HepG2 (cell line): ENCODE measurements around the gene TF. TPM values are rescaled to one million over a fixed set of nuclear protein-coding genes. Genes with fewer than 3 reads are reported as not detected.
A peak's percentile ranks its signal among the peaks of the same experiment; 100 is the strongest.

Experiments
- ATAC-seq: fragments of 200-7000 bp; cut with Tn5 transposase; 3 replicates; pipeline ENCODE4 v1.9.1; 2020; ENCODE audit warnings: mild to moderate bottlenecking, moderate library complexity
- BruUV-seq: library from RNA; stranded (reverse); fragments of 400-500 nt; replicated peaks from 2 replicates; lab custom pipeline; 2021; lab: Mats Ljungman, UMichigan
- CTCF ChIA-PET: fragments of 300-600 bp; formaldehyde crosslinking; extraction: SDS; loops from one replicate; lab custom pipeline; 2021; ENCODE audit warnings: low total read pairs, inconsistent platforms, low intra/inter-chr PET ratio; lab: Yijun Ruan, JAX
- POLR2A ChIA-PET: fragments of 350-600 bp; sonication (Branson Sonifier 250); formaldehyde crosslinking; loops from one replicate; lab custom pipeline; 2020; ENCODE audit warnings: antibody characterized with exemption, inconsistent platforms; lab: Yijun Ruan, JAX
- DNase-seq: peaks from one replicate; pipeline ENCODE4 v3.0.0-alpha.2; 2015; ENCODE audit warnings: low spot score
- FAIRE-seq: peaks from 3 replicates; lab custom pipeline; 2011; peaks lifted over from hg19 to GRCh38; lab: Jason Lieb, UNC
- H2AFZ ChIP-seq: one replicate; pipeline ENCODE4 v1.6.1; 2011; ENCODE audit warnings: low read length, inconsistent platforms
- H3K27ac ChIP-seq: fragments of 300-600 bp; 3 replicates; pipeline ENCODE4 v1.8.0; 2011; ENCODE audit warnings: mixed run types, mild to moderate bottlenecking, mixed read lengths, low read length, inconsistent platforms; ENCODE audit not compliant: insufficient read depth; ENCODE audit errors: extremely low read length
- H3K27me3 ChIP-seq, 2 experiments: fragments of 200-600 bp in 1 of 2; 2 replicates in 1 of 2; 3 replicates in 1 of 2; pipeline versions ENCODE4 v1.6.0 to v1.8.0; 2011; ENCODE audit warnings: low read length in 2 of 2, mild to moderate bottlenecking in 2 of 2, moderate library complexity in 2 of 2, inconsistent platforms in 1 of 2; ENCODE audit not compliant: insufficient read depth in 2 of 2, control insufficient read depth in 1 of 2
- H3K36me3 ChIP-seq, 2 experiments: fragments of 200-600 bp in 1 of 2; replicated peaks in 1 of 2; 2 replicates in 1 of 2; 3 replicates in 1 of 2; pipeline versions ENCODE4 v1.5.1 to v1.8.0; 2011; ENCODE audit warnings: low read length in 2 of 2, inconsistent platforms in 1 of 2; ENCODE audit not compliant: insufficient read depth in 2 of 2, control insufficient read depth in 1 of 2
- H3K4me1 ChIP-seq: 2 replicates; pipeline ENCODE4 v1.5.1; 2012; ENCODE audit warnings: low read length, inconsistent platforms; ENCODE audit not compliant: insufficient read depth
- H3K4me2 ChIP-seq: 2 replicates; pipeline ENCODE4 v1.6.0; 2011; ENCODE audit warnings: low read depth, low read length, inconsistent platforms
- H3K4me3 ChIP-seq, 3 experiments: fragments of 200-600 bp in 1 of 3; sonication (generic), shearing (Covaris generic) in 1 of 3; replicated peaks in 1 of 3; 2 replicates each; pipeline ENCODE4 v1.5.1; 2011 to 2016; ENCODE audit warnings: low read length in 3 of 3, inconsistent platforms in 2 of 3, low read depth in 2 of 3, mild to moderate bottlenecking in 2 of 3, control low read depth in 1 of 3, mixed read lengths in 1 of 3; ENCODE audit not compliant: insufficient read depth in 1 of 3
- H3K79me2 ChIP-seq: one replicate; pipeline ENCODE4 v1.6.1; 2011; ENCODE audit warnings: low read length, inconsistent platforms; ENCODE audit not compliant: insufficient read depth
- H3K9ac ChIP-seq: 2 replicates; pipeline ENCODE4 v1.6.0; 2011; ENCODE audit warnings: mild to moderate bottlenecking, low read depth, low read length, inconsistent platforms; ENCODE audit not compliant: insufficient read depth
- H3K9me3 ChIP-seq: 2 replicates; pipeline ENCODE4 v1.5.1; 2012; ENCODE audit warnings: mild to moderate bottlenecking, low read length
- H4K20me1 ChIP-seq: 2 replicates; pipeline ENCODE4 v1.6.0; 2011; ENCODE audit warnings: inconsistent platforms, mild to moderate bottlenecking, low read length, moderate library complexity; ENCODE audit not compliant: insufficient read depth
- ARNT2 ChIP-seq: sonication (generic); formaldehyde crosslinking; IDR thresholded peaks from 2 replicates; pipeline ENCODE4 v1.8.0; 2022; ENCODE audit warnings: mild to moderate bottlenecking, low read depth, missing genetic modification reagents, moderate library complexity
- BRCA1 ChIP-seq: sonication (generic); formaldehyde crosslinking; IDR thresholded peaks from 2 replicates; pipeline ENCODE4 v1.4.0; 2020; ENCODE audit warnings: missing genetic modification reagents
- ERF ChIP-seq: IDR thresholded peaks from 2 replicates; pipeline ENCODE4 v1.6.1; 2018; ENCODE audit warnings: missing biosample characterization, missing genetic modification reagents
- HES4 ChIP-seq: sonication (generic); formaldehyde crosslinking; IDR thresholded peaks from 2 replicates; pipeline ENCODE4 v1.9.0; 2021; ENCODE audit warnings: mild to moderate bottlenecking, missing genetic modification reagents, borderline replicate concordance
- HHEX ChIP-seq: IDR thresholded peaks from 2 replicates; pipeline ENCODE4 v1.6.1; 2016; ENCODE audit warnings: control low read depth
- SAP130 ChIP-seq: IDR thresholded peaks from 2 replicates; pipeline ENCODE4 v1.6.1; 2016; ENCODE audit warnings: low read depth
- SRSF4 ChIP-seq: fragments of 200-400 bp; formaldehyde crosslinking; IDR thresholded peaks from one replicate; pipeline ENCODE4 v1.6.1; 2018; ENCODE audit warnings: mild to moderate bottlenecking, low read depth, low read length, moderate library complexity; ENCODE audit not compliant: poor library complexity, severe bottlenecking
- TBX2 ChIP-seq: sonication (generic); formaldehyde crosslinking; IDR thresholded peaks from 2 replicates; pipeline ENCODE4 v1.5.0; 2020; ENCODE audit warnings: missing genetic modification reagents, mild to moderate bottlenecking, borderline replicate concordance
- ZBTB8A ChIP-seq: sonication (generic); formaldehyde crosslinking; IDR thresholded peaks from 2 replicates; pipeline ENCODE4 v1.4.0; 2020; ENCODE audit warnings: mild to moderate bottlenecking, low read depth, missing genetic modification reagents, borderline replicate concordance
- ZNF354B ChIP-seq: sonication (generic); formaldehyde crosslinking; IDR thresholded peaks from 2 replicates; pipeline ENCODE4 v1.8.0; 2022; ENCODE audit warnings: mild to moderate bottlenecking, missing genetic modification reagents
- ZNF432 ChIP-seq: sonication (generic); formaldehyde crosslinking; IDR thresholded peaks from 2 replicates; pipeline ENCODE4 v1.5.0; 2020; ENCODE audit warnings: missing genetic modification reagents, mild to moderate bottlenecking, borderline replicate concordance
- ZNF567 ChIP-seq: sonication (generic); formaldehyde crosslinking; IDR thresholded peaks from 2 replicates; pipeline ENCODE4 v1.8.1; 2023; ENCODE audit warnings: mild to moderate bottlenecking, missing genetic modification reagents, borderline replicate concordance
- ZNF670 ChIP-seq: sonication (generic); formaldehyde crosslinking; IDR thresholded peaks from 2 replicates; pipeline ENCODE4 v1.8.0; 2022; ENCODE audit warnings: mild to moderate bottlenecking, missing genetic modification reagents, borderline replicate concordance
- WGBS: methylation state at CpG from one replicate; pipeline ENCODE4 v1.1.6; 2017; ENCODE audit warnings: low lambda C conversion rate; 5-methylcytosine and 5-hydroxymethylcytosine counted together
- in situ Hi-C: cut with HindIII; loops from 2 replicates; pipeline ENCODE4 v1.10.0; 2017; ENCODE audit warnings: low pct_unique_long_range_greater_than_20kb; ENCODE audit not compliant: extremely low pct_ligation_motif_present
- intact Hi-C: fragments of 100-400 bp; cut with micrococcal nuclease; formaldehyde crosslinking; loops from one replicate; pipeline ENCODE4 v1.10.0; 2022; ENCODE audit not compliant: unreplicated experiment
- polyA plus RNA-seq, 8 experiments: library from polyadenylated mRNA; depleted of rRNA in 3 of 8; stranded (reverse) in 7 of 8; unstranded in 1 of 8; fragments of >200 nt; fragmentation: Illumina TruSeq in 4 of 8; extraction: Trizol in 4 of 8; gene quantifications; 2 replicates each; pipeline versions ENCODE4 v1.2.1 to v1.2.3, GENCODE V29; 2011 to 2016; ENCODE audit warnings: low read depth in 4 of 8, missing spikeins in 1 of 8, mixed read lengths in 1 of 8; ENCODE audit not compliant: insufficient read depth in 1 of 8
- total RNA-seq, 5 experiments: library from RNA; depleted of rRNA; stranded (reverse); fragments of >200 nt; fragmentation: Illumina TruSeq; extraction: Trizol; gene quantifications; 2 replicates each; pipeline ENCODE4 v1.2.3, GENCODE V29; 2016; ENCODE audit warnings: low read depth in 1 of 5
- TF ChIP-seq, protein P1 (sequence below): IDR thresholded peaks from 2 replicates; pipeline ENCODE4 v1.6.1; 2016
- TF ChIP-seq, protein P2 (sequence below): IDR thresholded peaks from 2 replicates; pipeline ENCODE4 v1.6.1; 2016; ENCODE audit warnings: missing genetic modification reagents, missing compliant biosample characterization
- TF ChIP-seq, protein P3 (sequence below): sonication (generic); formaldehyde crosslinking; IDR thresholded peaks from 2 replicates; pipeline ENCODE4 v1.9.0; 2022; ENCODE audit warnings: missing genetic modification reagents, mild to moderate bottlenecking, borderline replicate concordance
- TF ChIP-seq, protein P4 (sequence below): IDR thresholded peaks from 2 replicates; pipeline ENCODE4 v1.6.1; 2016; ENCODE audit warnings: missing biosample characterization, missing genetic modification reagents, low read depth

The TF gene
- total and polyA plus RNA-seq, 2 of the 13 experiments (the other 11 are each of a cell fraction or from before 2014, with no cell fraction given): 10,074 to 11,821 TPM

DNA sequence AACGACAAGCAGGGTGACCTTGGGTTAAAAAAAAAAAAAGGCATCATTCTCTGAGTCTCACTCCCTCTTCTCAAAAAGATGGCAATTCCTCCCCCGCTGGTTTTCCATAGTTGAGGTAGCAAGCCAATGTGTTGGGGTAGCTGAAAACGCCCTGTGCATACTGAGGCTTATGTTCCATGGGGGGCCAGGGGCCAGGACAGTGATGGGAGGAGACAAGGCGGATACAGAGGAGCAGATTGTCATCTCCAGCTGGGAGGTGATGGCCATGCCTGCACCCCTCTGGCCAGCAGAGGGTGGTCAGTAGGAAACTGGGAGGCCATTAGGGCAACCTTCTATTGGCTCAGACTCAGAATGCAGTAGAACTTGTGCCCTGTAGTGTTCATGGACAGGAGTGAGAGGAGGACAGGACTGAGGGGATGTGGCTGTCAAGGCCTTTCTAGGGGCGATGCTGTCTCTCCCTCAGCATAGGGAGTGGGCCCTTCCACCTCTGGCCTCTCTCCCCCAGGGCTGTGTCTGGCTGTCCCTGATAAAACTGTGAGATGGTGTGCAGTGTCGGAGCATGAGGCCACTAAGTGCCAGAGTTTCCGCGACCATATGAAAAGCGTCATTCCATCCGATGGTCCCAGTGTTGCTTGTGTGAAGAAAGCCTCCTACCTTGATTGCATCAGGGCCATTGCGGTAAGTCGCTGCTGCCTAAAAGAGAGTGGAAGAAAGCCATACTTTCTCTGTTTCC lies 1.9 kb downstream of the TF start:
- no TSS peak for BruUV-seq
- Histone ChIP-seq H3K4me1 (peaks cover 69% of the 10 kb centered on the region), H3K9me3 (no peaks in the 10 kb centered on the region), H3K4me3 (peak overlapping the region; percentile 85 to 94 (median 85)), H3K36me3 (peaks cover 6 to 43% of the 10 kb centered on the region in 2 experiments), H4K20me1 (peaks cover 62% of the 10 kb centered on the region), H3K27me3 (peaks cover 0 to 3% of the 10 kb centered on the region in 2 experiments; a peak in 1 of 5 replicates), H3K27ac (peak overlapping the region; percentile 90), H2AFZ (no peak overlapping the region), H3K9ac (peak overlapping the region; percentile 91), H3K4me2 (peak overlapping the region; percentile 80), H3K79me2 (peaks cover 81% of the 10 kb centered on the region)
- ATAC-seq (peak; percentile 11), FAIRE-seq (no peak), DNase-seq (peak; percentile 37)
- CTCF ChIA-PET: interaction anchor here (0.8 to 1.2 kb wide), 4 partner anchors 38 to 86 kb away, joined by 3 to 4 read pairs (median 4); partner anchors contain the start of gene TOPBP1
- intact Hi-C loops (loop anchor here (5.0 kb wide), 1 partner anchor 59 kb away; the partner anchor contains the start of gene SRPRB), in situ Hi-C loops (loop anchor here (5.0 kb wide), 1 partner anchor 86 kb away; the partner anchor contains the start of gene TOPBP1)
- POLR2A ChIA-PET: interaction anchor here (1.6 to 7.5 kb wide), 4 partner anchors 17 to 86 kb away, joined by 5 to 271 read pairs (median 54); partner anchors contain the start of gene TOPBP1
- 13% methylated on average over 7 of the region's 12 CpGs for WGBS
- TF ChIP-seq, protein P1, sequence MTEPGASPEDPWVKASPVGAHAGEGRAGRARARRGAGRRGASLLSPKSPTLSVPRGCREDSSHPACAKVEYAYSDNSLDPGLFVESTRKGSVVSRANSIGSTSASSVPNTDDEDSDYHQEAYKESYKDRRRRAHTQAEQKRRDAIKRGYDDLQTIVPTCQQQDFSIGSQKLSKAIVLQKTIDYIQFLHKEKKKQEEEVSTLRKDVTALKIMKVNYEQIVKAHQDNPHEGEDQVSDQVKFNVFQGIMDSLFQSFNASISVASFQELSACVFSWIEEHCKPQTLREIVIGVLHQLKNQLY (CRISPR knock-in tag): no peak
- TF ChIP-seq ZNF354B (no peak), ARNT2 (no peak), ERF (CRISPR knock-in tag) (no peak), BRCA1 (CRISPR knock-in tag) (no peak), HES4 (no peak), SAP130 (peak; percentile 48), ZNF567 (CRISPR knock-in tag) (no peak), ZNF670 (CRISPR knock-in tag) (no peak), SRSF4 (no peak), TBX2 (CRISPR knock-in tag) (no peak), HHEX (CRISPR knock-in tag) (no peak), ZBTB8A (CRISPR knock-in tag) (0 out of 2 replicates have a peak, but pooled peaks have one; percentile 50), ZNF432 (CRISPR knock-in tag) (no peak)
- TF ChIP-seq, protein P2, sequence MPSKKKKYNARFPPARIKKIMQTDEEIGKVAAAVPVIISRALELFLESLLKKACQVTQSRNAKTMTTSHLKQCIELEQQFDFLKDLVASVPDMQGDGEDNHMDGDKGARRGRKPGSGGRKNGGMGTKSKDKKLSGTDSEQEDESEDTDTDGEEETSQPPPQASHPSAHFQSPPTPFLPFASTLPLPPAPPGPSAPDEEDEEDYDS (CRISPR knock-in tag): no peak
- TF ChIP-seq, protein P3, sequence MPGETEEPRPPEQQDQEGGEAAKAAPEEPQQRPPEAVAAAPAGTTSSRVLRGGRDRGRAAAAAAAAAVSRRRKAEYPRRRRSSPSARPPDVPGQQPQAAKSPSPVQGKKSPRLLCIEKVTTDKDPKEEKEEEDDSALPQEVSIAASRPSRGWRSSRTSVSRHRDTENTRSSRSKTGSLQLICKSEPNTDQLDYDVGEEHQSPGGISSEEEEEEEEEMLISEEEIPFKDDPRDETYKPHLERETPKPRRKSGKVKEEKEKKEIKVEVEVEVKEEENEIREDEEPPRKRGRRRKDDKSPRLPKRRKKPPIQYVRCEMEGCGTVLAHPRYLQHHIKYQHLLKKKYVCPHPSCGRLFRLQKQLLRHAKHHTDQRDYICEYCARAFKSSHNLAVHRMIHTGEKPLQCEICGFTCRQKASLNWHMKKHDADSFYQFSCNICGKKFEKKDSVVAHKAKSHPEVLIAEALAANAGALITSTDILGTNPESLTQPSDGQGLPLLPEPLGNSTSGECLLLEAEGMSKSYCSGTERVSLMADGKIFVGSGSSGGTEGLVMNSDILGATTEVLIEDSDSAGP: peak; percentile 56; the same call in 1 of the 2 replicates
- TF ChIP-seq, protein P4, sequence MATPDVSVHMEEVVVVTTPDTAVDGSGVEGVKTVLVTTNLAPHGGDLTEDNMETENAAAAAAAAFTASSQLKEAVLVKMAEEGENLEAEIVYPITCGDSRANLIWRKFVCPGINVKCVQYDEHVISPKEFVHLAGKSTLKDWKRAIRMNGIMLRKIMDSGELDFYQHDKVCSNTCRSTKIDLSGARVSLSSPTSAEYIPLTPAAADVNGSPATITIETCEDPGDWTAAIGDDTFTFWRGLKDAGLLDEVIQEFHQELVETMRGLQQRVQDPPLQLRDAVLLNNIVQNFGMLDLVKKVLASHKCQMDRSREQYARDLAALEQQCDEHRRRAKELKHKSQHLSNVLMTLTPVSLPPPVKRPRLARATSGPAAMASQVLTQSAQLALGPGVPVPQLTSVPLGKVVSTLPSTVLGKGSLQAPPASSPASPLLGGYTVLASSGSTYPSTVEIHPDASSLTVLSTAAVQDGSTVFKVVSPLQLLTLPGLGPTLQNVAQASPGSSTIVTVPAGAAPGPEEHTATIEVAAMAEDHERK: no peak
